IMR-90 (cell line): ENCODE measurements around the gene C22orf39. TPM values are rescaled to one million over a fixed set of nuclear protein-coding genes. Genes with fewer than 3 reads are reported as not detected.
"Not testable (repeated sequence)": the region's sequence is repeated elsewhere in the genome, so short reads cannot be mapped to it uniquely, and the experiment has no call there.

Experiments used
- ATAC-seq: fragments of 200-7000 bp; cut with Tn5 transposase; 2 replicates; pipeline ENCODE4 v1.9.1; 2020; ENCODE audit warnings: low read depth, mild to moderate bottlenecking, moderate library complexity
- BruUV-seq: library from RNA; stranded (reverse); fragments of 400-500 nt; replicated peaks from 2 replicates; lab custom pipeline; 2021; lab: Mats Ljungman, UMichigan
- CTCF ChIA-PET: fragments of 300-600 bp; formaldehyde crosslinking; extraction: SDS; loops from one replicate; lab custom pipeline; 2021; ENCODE audit warnings: antibody characterized with exemption; lab: Yijun Ruan, JAX
- POLR2A ChIA-PET: fragments of 300-600 bp; sonication (Branson Sonifier 250); formaldehyde crosslinking; loops from one replicate; lab custom pipeline; 2022; ENCODE audit warnings: antibody characterized with exemption; ENCODE audit not compliant: unreplicated experiment; lab: Charles Lee
- DNase-seq: peaks from one replicate; pipeline ENCODE4 v3.0.0; 2013
- H2AFZ ChIP-seq: replicated peaks from 2 replicates; pipeline ENCODE3; 2013; ENCODE audit warnings: low read length, mild to moderate bottlenecking; ENCODE audit not compliant: poor library complexity
- H2AK5ac ChIP-seq: 2 replicates; pipeline ENCODE4 v1.6.1; 2013; ENCODE audit warnings: low read depth, low read length, inconsistent platforms
- H2AK9ac ChIP-seq: replicated peaks from 2 replicates; pipeline ENCODE3; 2013; ENCODE audit warnings: mild to moderate bottlenecking, low read depth, low read length, moderate library complexity; ENCODE audit not compliant: poor library complexity
- H2BK120ac ChIP-seq: 2 replicates; pipeline ENCODE4 v1.6.1; 2013; ENCODE audit warnings: low read depth, low read length, inconsistent platforms
- H2BK15ac ChIP-seq: 3 replicates; pipeline ENCODE4 v1.6.1; 2013; ENCODE audit warnings: low read depth, low read length, inconsistent platforms
- H2BK20ac ChIP-seq: 2 replicates; pipeline ENCODE4 v1.6.1; 2013; ENCODE audit warnings: low read depth, mild to moderate bottlenecking, inconsistent platforms, low read length, moderate library complexity
- H2BK5ac ChIP-seq: 2 replicates; pipeline ENCODE4 v1.6.1; 2013; ENCODE audit warnings: mild to moderate bottlenecking, low read depth, low read length, inconsistent platforms; ENCODE audit not compliant: poor library complexity, severe bottlenecking
- H3K14ac ChIP-seq: replicated peaks from 2 replicates; pipeline ENCODE4 v1.6.1; 2013; ENCODE audit warnings: low read depth, low read length, inconsistent platforms
- H3K18ac ChIP-seq: 2 replicates; pipeline ENCODE4 v1.6.1; 2013; ENCODE audit warnings: low read depth, low read length, control low read depth
- H3K23ac ChIP-seq: 2 replicates; pipeline ENCODE4 v1.6.1; 2013; ENCODE audit warnings: low read depth, low read length, inconsistent platforms
- H3K27ac ChIP-seq: 2 replicates; pipeline ENCODE4 v1.5.1; 2013; ENCODE audit warnings: mild to moderate bottlenecking, control low read depth, low read length; ENCODE audit not compliant: insufficient read depth
- H3K27me3 ChIP-seq: 2 replicates; pipeline ENCODE4 v1.6.1; 2013; ENCODE audit warnings: low read length; ENCODE audit not compliant: control insufficient read depth, insufficient read depth
- H3K36me3 ChIP-seq: 2 replicates; pipeline ENCODE4 v1.6.1; 2013; ENCODE audit warnings: low read length, mixed read lengths; ENCODE audit not compliant: control insufficient read depth, insufficient read depth
- H3K4ac ChIP-seq: 2 replicates; pipeline ENCODE4 v1.6.1; 2013; ENCODE audit warnings: low read depth, low read length, inconsistent platforms
- H3K4me1 ChIP-seq: 2 replicates; pipeline ENCODE4 v1.6.1; 2013; ENCODE audit warnings: low read length, mixed read lengths; ENCODE audit not compliant: control insufficient read depth, insufficient read depth
- H3K4me2 ChIP-seq: 2 replicates; pipeline ENCODE4 v1.6.1; 2013; ENCODE audit warnings: low read depth, mild to moderate bottlenecking, control low read depth, low read length, moderate library complexity
- H3K4me3 ChIP-seq: 2 replicates; pipeline ENCODE4 v1.5.1; 2013; ENCODE audit warnings: low read depth, mild to moderate bottlenecking, control low read depth, low read length, moderate library complexity; ENCODE audit not compliant: insufficient read depth
- H3K56ac ChIP-seq: 2 replicates; pipeline ENCODE4 v1.6.1; 2013; ENCODE audit warnings: low read length, inconsistent platforms; ENCODE audit not compliant: insufficient read depth; ENCODE audit errors: extremely low read depth
- H3K79me1 ChIP-seq, 2 experiments: 2 replicates each; pipeline ENCODE4 v1.6.1; 2013; ENCODE audit warnings: low read length in 2 of 2, inconsistent platforms in 1 of 2, low read depth in 1 of 2
- H3K9ac ChIP-seq: 2 replicates; pipeline ENCODE4 v1.6.1; 2013; ENCODE audit warnings: low read depth, low read length, control low read depth
- H3K9me1 ChIP-seq: 2 replicates; pipeline ENCODE4 v1.6.1; 2013; ENCODE audit warnings: low read length, inconsistent platforms; ENCODE audit not compliant: insufficient read depth
- H3K9me3 ChIP-seq: 2 replicates; pipeline ENCODE4 v1.6.1; 2013; ENCODE audit warnings: low read length; ENCODE audit not compliant: control insufficient read depth, insufficient read depth
- H4K20me1 ChIP-seq: 2 replicates; pipeline ENCODE4 v1.6.1; 2013; ENCODE audit warnings: low read length, inconsistent platforms; ENCODE audit not compliant: insufficient read depth
- H4K5ac ChIP-seq: 2 replicates; pipeline ENCODE4 v1.6.1; 2013; ENCODE audit warnings: mild to moderate bottlenecking, low read depth, low read length, control low read depth
- H4K8ac ChIP-seq, 2 experiments: 2 replicates each; pipeline ENCODE4 v1.6.1; 2013; ENCODE audit warnings: low read depth in 2 of 2, low read length in 2 of 2, control low read depth in 1 of 2, inconsistent platforms in 1 of 2
- H4K91ac ChIP-seq: 2 replicates; pipeline ENCODE4 v1.6.1; 2013; ENCODE audit warnings: low read depth, low read length, inconsistent platforms; ENCODE audit not compliant: insufficient read depth
- BHLHE40 ChIP-seq: fragments of 150-350 bp; IDR thresholded peaks from 2 replicates; pipeline ENCODE4 v1.6.1; 2016; ENCODE audit warnings: mild to moderate bottlenecking, low read depth, low read length
- CEBPB ChIP-seq: IDR thresholded peaks from 2 replicates; pipeline ENCODE4 v1.6.1; 2012; ENCODE audit warnings: low read depth, low read length, improper control_type of control experiment
- WGBS, 2 experiments: methylation state at CpG; one replicate each; pipeline versions ENCODE4 v1.1.5 to v1.1.7; 2013; ENCODE audit warnings: missing lambda C conversion rate in 2 of 2; ENCODE audit not compliant: insufficient read length in 1 of 2; ENCODE audit errors: extremely low coverage in 2 of 2; 5-methylcytosine and 5-hydroxymethylcytosine counted together
- dilution Hi-C: fragments of 300-500 bp; cut with HindIII; formaldehyde crosslinking; loops from one replicate; pipeline ENCODE4 v1.14.3; 2018; ENCODE audit warnings: low sequenced_read_pairs; ENCODE audit not compliant: unreplicated experiment
- in situ Hi-C: fragments of 300-500 bp; cut with MboI; formaldehyde crosslinking; loops from 3 replicates; pipeline ENCODE4 v1.14.3; 2019; ENCODE audit warnings: low sequenced_read_pairs, inconsistent platforms, mixed read lengths
- intact Hi-C: fragments of 100-400 bp; cut with micrococcal nuclease; formaldehyde crosslinking; loops from 2 replicates; pipeline ENCODE4 v1.10.0; 2022
- polyA plus RNA-seq, 3 experiments: library from polyadenylated mRNA; depleted of rRNA; stranded (reverse); fragments of >200 nt; gene quantifications; 2 replicates each; pipeline ENCODE4 v1.2.3, GENCODE V29; 2012; ENCODE audit warnings: low replicate concordance in 1 of 3
- total RNA-seq: library from RNA; depleted of rRNA; stranded (reverse); fragments of >200 nt; gene quantifications from 2 replicates; pipeline ENCODE4 v1.2.3, GENCODE V29; 2012

The C22orf39 gene
- total and polyA plus RNA-seq, 2 of the 4 experiments (the other 2 are of a cell fraction), result 8.2 to 8.9 TPM

GRCh38 chr22:19446603-19447329 is 745 bp downstream of the C22orf39 start (continued):
- no peak for TF ChIP-seq BHLHE40
- TF ChIP-seq CEBPB, result no peak

DNA sequence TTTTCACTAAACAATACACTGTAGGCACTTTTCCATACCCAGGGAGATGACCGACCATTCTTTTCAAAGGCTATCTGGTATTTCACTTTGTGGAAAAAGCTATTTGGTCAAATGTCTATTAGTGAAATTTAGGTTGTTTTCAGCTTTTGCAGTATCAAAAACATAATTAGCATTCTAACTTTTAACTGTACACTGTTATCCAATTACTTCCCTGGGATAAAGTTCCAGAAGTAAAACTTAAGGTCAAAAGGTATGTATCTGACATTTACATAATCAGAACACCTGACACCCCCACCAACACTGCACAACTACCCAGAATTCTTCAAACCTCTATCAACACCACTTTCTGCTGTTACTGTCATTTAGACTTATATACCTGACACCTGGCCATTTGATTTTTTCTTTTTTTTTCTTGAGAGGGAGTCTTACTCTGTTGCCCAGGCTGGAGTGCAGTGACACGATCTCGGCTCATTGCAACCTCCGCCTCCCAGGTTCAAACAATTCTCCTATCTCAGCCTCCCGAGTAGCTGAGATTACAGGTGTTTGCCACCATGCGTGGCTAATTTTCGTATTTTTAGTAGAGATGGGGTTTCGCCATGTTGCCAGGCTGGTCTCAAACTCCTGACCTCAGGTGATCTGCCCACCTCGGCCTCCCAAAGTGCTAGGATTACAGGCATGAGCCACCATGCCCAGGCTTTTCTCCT is 2.1 kb downstream of the C22orf39 start:
- H3K27me3 ChIP-seq, dilution Hi-C loops, H2BK15ac ChIP-seq, H4K5ac ChIP-seq, H2BK120ac ChIP-seq, H2AK9ac ChIP-seq, H3K4me1 ChIP-seq, H3K27ac ChIP-seq, H3K9me3 ChIP-seq, H3K56ac ChIP-seq, H3K4me3 ChIP-seq, H2AFZ ChIP-seq, ATAC-seq, H3K18ac ChIP-seq, DNase-seq, H3K4ac ChIP-seq, H2BK5ac ChIP-seq, H3K9ac ChIP-seq, H3K4me2 ChIP-seq, H2BK20ac ChIP-seq, H2AK5ac ChIP-seq, intact Hi-C loops, H4K91ac ChIP-seq, BruUV-seq, H4K8ac ChIP-seq, H3K23ac ChIP-seq, CTCF ChIA-PET, H3K14ac ChIP-seq: not testable (repeated sequence)
- peaks cover 34 to 60% of the 10 kb centered on the region in 2 experiments for H3K79me1 ChIP-seq
- peaks cover 13% of the 10 kb centered on the region for H3K9me1 ChIP-seq
- peaks cover 18% of the 10 kb centered on the region for H3K36me3 ChIP-seq
- POLR2A ChIA-PET, result interaction anchor here (0.5 kb wide), 1 partner anchor 511 kb away, joined by 3 read pairs; no protein-coding TSS in a partner anchor
- H4K20me1 ChIP-seq, result peaks cover 13% of the 10 kb centered on the region; the same call in 1 of the 2 replicates
- no CpG with 5 or more reads among the region's 9 CpGs for WGBS, 2 experiments
- in situ Hi-C loops, result loop anchor here (10.0 kb wide), 1 partner anchor 61 kb away; no protein-coding TSS in a partner anchor
